Panc1 (cell line): Measurements from ENCODE around the gene LAMB4. TPM values are rescaled to one million over a fixed set of nuclear protein-coding genes. Genes with fewer than 3 reads are reported as not detected.

Experiments used
- ATAC-seq: fragments of 200-7000 bp; cut with Tn5 transposase; 2 replicates; pipeline ENCODE4 v1.9.1; 2020; ENCODE audit warnings: mild to moderate bottlenecking, moderate library complexity
- BruUV-seq: library from RNA; stranded (reverse); fragments of 400-500 nt; replicated peaks from 2 replicates; lab custom pipeline; 2021; lab: Mats Ljungman, UMichigan
- CTCF ChIA-PET: fragments of 300-600 bp; sonication (Branson Sonifier 250); formaldehyde crosslinking; loops from one replicate; lab custom pipeline; 2022; ENCODE audit warnings: antibody characterized with exemption; lab: Charles Lee
- POLR2A ChIA-PET: fragments of 300-600 bp; sonication (Branson Sonifier 250); formaldehyde crosslinking; loops from one replicate; lab custom pipeline; 2022; ENCODE audit warnings: antibody characterized with exemption; lab: Charles Lee
- DNase-seq: peaks from one replicate; pipeline ENCODE4 v3.0.0-alpha.2; 2010; ENCODE audit warnings: low read depth, low spot score
- H3K27ac ChIP-seq: 2 replicates; pipeline ENCODE4 v1.5.1; 2011; ENCODE audit warnings: mild to moderate bottlenecking, low read length, inconsistent platforms
- H3K27me3 ChIP-seq: fragments of 200-500 bp; sonication (Bioruptor generic); 2 replicates; pipeline ENCODE4 v1.6.0; 2014; ENCODE audit warnings: low read length, inconsistent platforms; ENCODE audit not compliant: control insufficient read depth, insufficient read depth
- H3K36me3 ChIP-seq: fragments of 200-500 bp; sonication (Bioruptor generic); 2 replicates; pipeline ENCODE4 v1.5.1; 2014; ENCODE audit warnings: inconsistent platforms, mild to moderate bottlenecking, low read length, moderate library complexity; ENCODE audit not compliant: control insufficient read depth, insufficient read depth
- H3K4me1 ChIP-seq: 2 replicates; pipeline ENCODE4 v1.5.1; 2011; ENCODE audit warnings: inconsistent platforms, mild to moderate bottlenecking, low read length, moderate library complexity; ENCODE audit not compliant: control insufficient read depth, insufficient read depth
- H3K4me3 ChIP-seq, 2 experiments: 2 replicates each; pipeline ENCODE4 v1.5.1; 2011 to 2012; ENCODE audit warnings: low read depth in 2 of 2, low read length in 2 of 2, mild to moderate bottlenecking in 2 of 2, inconsistent platforms in 1 of 2, moderate library complexity in 1 of 2
- H3K9me3 ChIP-seq: fragments of 200-500 bp; sonication (Bioruptor generic); 2 replicates; pipeline ENCODE4 v1.5.1; 2014; ENCODE audit warnings: low read depth, mild to moderate bottlenecking, inconsistent platforms, low read length, moderate library complexity; ENCODE audit not compliant: control insufficient read depth, insufficient read depth
- POLR2AphosphoS5 ChIP-seq: IDR thresholded peaks from 2 replicates; pipeline ENCODE4 v1.6.1; 2012; ENCODE audit warnings: mild to moderate bottlenecking, low read depth, low read length, moderate library complexity
- REST ChIP-seq, 2 experiments: IDR thresholded peaks; 2 replicates each; pipeline ENCODE4 v1.6.1; 2011 to 2012; ENCODE audit warnings: low read depth in 2 of 2, control low read depth in 1 of 2, low read length in 1 of 2, mild to moderate bottlenecking in 1 of 2, moderate library complexity in 1 of 2; ENCODE audit not compliant: insufficient read depth in 1 of 2
- SIN3A ChIP-seq: IDR thresholded peaks from 2 replicates; pipeline ENCODE4 v1.6.1; 2012; ENCODE audit warnings: low read depth, mild to moderate bottlenecking, low read length, moderate library complexity, borderline replicate concordance; ENCODE audit not compliant: insufficient read depth
- TCF7L2 ChIP-seq: IDR thresholded peaks from 2 replicates; pipeline ENCODE4 v1.6.1; 2011; ENCODE audit warnings: mild to moderate bottlenecking, low read depth, low read length, inconsistent platforms
- in situ Hi-C: cut with HindIII; loops from 2 replicates; pipeline ENCODE4 v1.10.0; 2016; ENCODE audit warnings: low sequenced_read_pairs, low pct_unique_long_range_greater_than_20kb
- intact Hi-C: fragments of 100-400 bp; cut with micrococcal nuclease; formaldehyde crosslinking; loops from one replicate; pipeline ENCODE4 v1.10.0; 2022; ENCODE audit not compliant: unreplicated experiment
- total RNA-seq: library from RNA; stranded (reverse); gene quantifications from one replicate; pipeline ENCODE4 v1.2.1, GENCODE V29; 2021; ENCODE audit not compliant: unreplicated experiment
- TF ChIP-seq, protein P1 (sequence below): fragments of 450-650 bp; IDR thresholded peaks from 2 replicates; pipeline ENCODE4 v1.5.1; 2017; ENCODE audit warnings: mild to moderate bottlenecking

LAMB4 gene
- total RNA-seq, 1 experiment from 2014 or later = not detected

- intact Hi-C loops = no loop called here
- H3K27me3 ChIP-seq = no peaks in the 10 kb centered on the region
- DNase-seq = no peak
- no peak for TF ChIP-seq TCF7L2
- no peak for TF ChIP-seq REST (IDR thresholded peaks at IDR 0.05; ENCODE audit: insufficient read depth in 1 of 2, low read depth in 2 of 2, low read length in 1 of 2)
- TF ChIP-seq POLR2AphosphoS5 = no peak
- TF ChIP-seq, protein P1, sequence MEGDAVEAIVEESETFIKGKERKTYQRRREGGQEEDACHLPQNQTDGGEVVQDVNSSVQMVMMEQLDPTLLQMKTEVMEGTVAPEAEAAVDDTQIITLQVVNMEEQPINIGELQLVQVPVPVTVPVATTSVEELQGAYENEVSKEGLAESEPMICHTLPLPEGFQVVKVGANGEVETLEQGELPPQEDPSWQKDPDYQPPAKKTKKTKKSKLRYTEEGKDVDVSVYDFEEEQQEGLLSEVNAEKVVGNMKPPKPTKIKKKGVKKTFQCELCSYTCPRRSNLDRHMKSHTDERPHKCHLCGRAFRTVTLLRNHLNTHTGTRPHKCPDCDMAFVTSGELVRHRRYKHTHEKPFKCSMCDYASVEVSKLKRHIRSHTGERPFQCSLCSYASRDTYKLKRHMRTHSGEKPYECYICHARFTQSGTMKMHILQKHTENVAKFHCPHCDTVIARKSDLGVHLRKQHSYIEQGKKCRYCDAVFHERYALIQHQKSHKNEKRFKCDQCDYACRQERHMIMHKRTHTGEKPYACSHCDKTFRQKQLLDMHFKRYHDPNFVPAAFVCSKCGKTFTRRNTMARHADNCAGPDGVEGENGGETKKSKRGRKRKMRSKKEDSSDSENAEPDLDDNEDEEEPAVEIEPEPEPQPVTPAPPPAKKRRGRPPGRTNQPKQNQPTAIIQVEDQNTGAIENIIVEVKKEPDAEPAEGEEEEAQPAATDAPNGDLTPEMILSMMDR = no peak
- no peak for TF ChIP-seq SIN3A
- H3K4me3 ChIP-seq = no peak overlapping the region
- CTCF ChIA-PET = no interaction called here
- ATAC-seq = no peak
- POLR2A ChIA-PET = no interaction called here
- H3K4me1 ChIP-seq = no peaks in the 10 kb centered on the region; the same call in 1 of the 2 replicates
- in situ Hi-C loops = no loop called here
- H3K9me3 ChIP-seq = no peaks in the 10 kb centered on the region
- no peak overlapping the region for H3K27ac ChIP-seq
- BruUV-seq = no TSS peak
- H3K36me3 ChIP-seq = no peaks in the 10 kb centered on the region; the same call in 1 of the 2 replicates
Measured at GRCh38 chr7:108132551-108133265, 2.5 kb upstream of the LAMB4 start.

DNA sequence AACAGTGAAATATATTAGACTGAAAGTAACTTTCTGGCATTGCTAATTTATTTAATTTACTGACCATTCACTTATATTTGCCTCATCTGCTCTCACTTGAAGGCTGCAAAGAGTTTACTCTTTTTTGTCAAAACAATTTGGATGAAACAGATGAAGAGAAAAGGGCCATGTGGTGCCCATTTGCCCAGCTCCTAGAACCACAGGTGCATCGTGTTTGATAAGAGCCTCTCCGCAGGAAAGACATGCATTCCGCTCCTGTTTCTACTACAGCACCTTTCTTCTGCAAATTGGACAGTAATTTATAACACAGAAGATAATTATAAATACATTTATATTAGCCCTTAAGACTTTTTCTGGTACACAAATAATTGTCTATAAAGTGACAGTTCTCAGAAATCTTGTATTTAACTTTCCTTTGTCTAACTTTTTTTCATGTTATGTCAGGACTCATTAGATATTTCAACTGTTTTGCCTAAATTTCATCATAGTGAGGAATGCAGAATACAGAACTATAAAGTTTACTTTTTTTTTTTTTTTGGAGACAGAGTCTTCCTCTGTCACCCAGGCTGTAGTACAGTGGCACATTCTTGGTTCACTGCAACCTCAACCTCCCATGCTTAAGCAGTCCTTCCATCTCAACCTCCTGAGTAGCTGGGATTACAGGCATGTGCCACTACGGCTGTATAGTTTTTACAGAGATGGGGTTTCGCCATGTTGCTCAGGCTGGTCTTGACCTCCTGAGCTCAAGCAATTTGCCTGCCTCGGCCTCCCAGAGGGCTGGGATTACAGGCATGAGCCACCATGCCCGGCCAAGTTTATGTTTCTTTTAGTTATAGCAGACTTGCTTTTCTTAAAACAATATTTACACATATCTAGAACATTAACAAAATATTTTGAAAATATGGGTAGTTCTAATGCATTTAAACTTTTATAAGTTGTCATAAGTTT lies 869 bp downstream of the LAMB4 start:
- Histone ChIP-seq H3K4me1 (no peaks in the 10 kb centered on the region; the same call in 1 of the 2 replicates), H3K9me3 (no peaks in the 10 kb centered on the region), H3K36me3 (no peaks in the 10 kb centered on the region), H3K27me3 (no peaks in the 10 kb centered on the region), H3K27ac (no peak overlapping the region), H3K4me3 (no peak overlapping the region)
- intact Hi-C loops (no loop called here), in situ Hi-C loops (no loop called here)
- TF ChIP-seq, protein P1 = no peak
- TF ChIP-seq POLR2AphosphoS5 (no peak), SIN3A (no peak), REST (IDR thresholded peaks at IDR 0.05; ENCODE audit: insufficient read depth in 1 of 2, low read depth in 2 of 2, low read length in 1 of 2) (no peak), TCF7L2 (no peak)
- ATAC-seq (no peak), DNase-seq (no peak)
- CTCF ChIA-PET = interaction anchor here (0.6 kb wide), 1 partner anchor 17 kb away, joined by 6 read pairs; no protein-coding TSS in a partner anchor
- POLR2A ChIA-PET = no interaction called here
- BruUV-seq = no TSS peak
